Posterior cingulate gyrus (tissue), 11 donors: ENCODE results near the gene GOLGA7B.

Experiments
- DNase-seq, 10 donors: peaks; one replicate each; pipeline versions ENCODE4 v3.0.0 to v3.0.0-alpha.2; 2020 to 2021; ENCODE audit warnings: mixed read lengths in 3 of 10
- intact Hi-C: fragments of 100-400 bp; cut with DNase I; formaldehyde crosslinking; loops from one replicate; pipeline ENCODE4 v1.15.1; 2023

The GOLGA7B gene

GRCh38 chr10:97849687-97850402 is at the start of gene GOLGA7B:
GOLGA7B (plus strand) TSS chr10:97849843; CDS start chr10:97850304, 461 bp downstream.
- intact Hi-C loops, result no loop called here
- DNase-seq, result peak in 7 of 10 donors; percentile 36 to 94 (median 62)

GRCh38 chr10:97800474-97800873 is 49.2 kb upstream of the GOLGA7B start:
- DNase-seq, result peak in 3 of 10 donors; percentile 12 to 61 (median 21)
- intact Hi-C loops, result no loop called here

DNA sequence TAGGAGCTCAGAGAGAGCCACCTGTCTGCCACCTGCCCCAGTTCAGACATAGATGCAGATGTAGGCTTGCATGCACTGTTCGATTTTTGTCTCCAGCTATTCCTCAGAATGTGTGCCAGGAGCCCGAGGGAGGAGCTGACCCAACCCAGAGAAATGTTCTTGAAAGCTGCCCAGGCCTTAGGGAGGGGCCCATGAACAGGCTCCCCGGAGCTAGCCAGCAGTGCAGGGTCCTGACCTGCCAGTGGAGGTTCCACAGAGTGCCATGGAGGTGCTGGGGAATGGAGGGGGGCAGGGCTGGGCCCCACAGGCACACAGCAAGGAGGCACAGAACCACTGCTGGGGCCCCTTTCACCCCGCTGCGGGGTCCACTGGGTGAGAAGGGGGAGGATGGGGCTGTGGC is 48.2 kb upstream of the GOLGA7B start:
- intact Hi-C loops, result no loop called here
- DNase-seq, result peak in 2 of 10 donors; percentile 49 to 54

DNA sequence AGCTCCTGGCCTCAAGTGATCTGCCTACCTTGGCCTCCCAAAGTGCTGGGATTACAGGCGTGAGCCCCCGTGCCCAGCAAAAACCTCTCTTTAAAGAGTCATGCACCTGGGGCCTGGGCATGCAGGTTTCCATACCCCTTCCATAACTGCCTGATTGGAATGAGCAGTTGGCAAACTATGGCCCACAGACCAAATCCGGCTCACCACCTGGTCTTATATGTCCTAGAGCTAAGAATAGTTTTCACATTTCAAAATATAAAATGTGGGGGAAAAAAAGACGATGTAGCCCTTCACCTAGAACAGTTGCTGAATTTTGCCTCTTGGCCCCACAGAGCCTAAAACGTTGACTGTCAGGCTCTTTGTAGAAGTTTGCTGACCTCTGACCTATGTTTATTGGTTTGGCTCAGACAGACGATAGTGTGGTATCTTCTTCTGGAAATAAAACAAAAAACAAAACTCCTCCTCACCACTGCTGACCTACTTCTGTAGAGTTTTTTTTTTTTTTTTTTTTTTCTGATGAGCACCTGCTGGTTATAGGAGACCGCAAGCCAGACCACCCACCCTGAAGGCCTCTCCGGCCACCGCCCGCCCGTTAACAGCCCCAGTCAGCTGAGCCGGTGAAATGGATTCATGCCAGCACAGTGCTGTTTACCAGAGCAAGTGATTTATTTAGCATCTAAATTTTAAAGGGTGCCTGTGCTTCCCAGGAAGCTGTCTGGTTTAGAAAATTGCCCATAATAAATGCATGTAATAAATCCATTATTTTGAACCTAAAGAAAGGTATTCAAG is 44.4 kb upstream of the GOLGA7B start:
- peak in 2 of 10 donors; percentile 59 to 77 for DNase-seq
- intact Hi-C loops, result no loop called here

GRCh38 chr10:97805949-97806348 is 43.7 kb upstream of the GOLGA7B start:
- peak in 2 of 10 donors; percentile 37 to 56 for DNase-seq
- intact Hi-C loops, result no loop called here

GRCh38 chr10:97810446-97810845 is 39.2 kb upstream of the GOLGA7B start:
- DNase-seq, result no peak
- intact Hi-C loops, result no loop called here

DNA sequence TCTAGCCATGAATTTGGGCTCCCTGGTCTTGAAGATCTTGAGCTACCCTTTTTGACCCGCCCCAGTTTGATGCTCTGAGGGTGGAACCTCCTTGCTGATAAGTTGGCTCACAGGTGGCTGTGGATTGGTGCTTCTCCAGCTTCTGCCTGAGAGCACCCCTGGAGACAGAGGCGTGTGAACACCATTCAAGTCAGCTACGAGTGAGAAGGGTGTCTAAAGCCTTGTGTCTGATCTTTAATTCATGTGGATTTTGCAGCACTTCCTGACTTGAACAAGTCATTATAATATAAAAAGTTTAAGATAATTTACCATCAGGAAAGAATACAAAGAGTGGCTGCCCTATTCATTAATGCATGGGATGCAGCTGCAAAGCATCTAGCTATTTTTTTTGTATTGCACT is 37.7 kb upstream of the GOLGA7B start:
- intact Hi-C loops, result no loop called here
- DNase-seq, result no peak

DNA sequence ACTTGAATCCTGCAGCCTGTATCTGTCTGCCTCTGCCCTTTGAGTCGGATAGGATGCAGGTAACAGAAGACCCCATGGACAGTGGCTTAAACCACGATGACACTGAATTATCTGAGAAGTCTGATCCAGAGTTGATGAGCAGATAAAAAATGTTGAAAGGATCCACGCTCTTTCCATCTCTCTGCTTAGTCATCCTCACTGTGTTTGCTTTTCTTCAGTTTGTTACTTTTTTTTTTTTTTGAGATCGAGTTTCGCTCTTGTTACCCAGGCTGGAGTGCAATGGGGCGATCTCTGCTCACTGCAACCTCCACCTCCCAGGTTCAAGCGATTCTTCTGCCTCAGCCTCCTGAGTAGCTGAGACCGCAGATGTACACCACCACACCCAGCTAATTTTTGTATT is 36.9 kb upstream of the GOLGA7B start:
- no peak for DNase-seq
- intact Hi-C loops, result no loop called here

DNA sequence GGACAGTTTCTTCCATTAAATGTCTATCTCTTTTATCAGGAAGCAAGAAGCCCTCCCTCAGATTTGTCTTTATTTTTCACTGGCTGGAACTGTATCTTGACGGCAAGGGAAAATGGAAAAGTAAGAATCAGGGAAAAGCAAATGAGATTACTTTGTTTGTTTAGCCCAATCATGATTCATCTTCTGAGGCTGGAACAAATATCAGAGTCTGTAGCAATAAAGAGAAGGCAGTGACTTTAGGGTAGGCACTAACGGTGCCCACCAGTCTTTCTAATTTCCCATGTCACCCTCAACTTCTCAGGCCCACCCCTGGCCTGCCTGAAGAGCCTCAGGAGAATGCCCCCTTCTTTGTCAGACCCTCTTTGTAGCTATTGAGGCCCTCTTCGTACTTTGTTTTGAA is 36.3 kb upstream of the GOLGA7B start:
- DNase-seq, result no peak
- intact Hi-C loops, result no loop called here

DNA sequence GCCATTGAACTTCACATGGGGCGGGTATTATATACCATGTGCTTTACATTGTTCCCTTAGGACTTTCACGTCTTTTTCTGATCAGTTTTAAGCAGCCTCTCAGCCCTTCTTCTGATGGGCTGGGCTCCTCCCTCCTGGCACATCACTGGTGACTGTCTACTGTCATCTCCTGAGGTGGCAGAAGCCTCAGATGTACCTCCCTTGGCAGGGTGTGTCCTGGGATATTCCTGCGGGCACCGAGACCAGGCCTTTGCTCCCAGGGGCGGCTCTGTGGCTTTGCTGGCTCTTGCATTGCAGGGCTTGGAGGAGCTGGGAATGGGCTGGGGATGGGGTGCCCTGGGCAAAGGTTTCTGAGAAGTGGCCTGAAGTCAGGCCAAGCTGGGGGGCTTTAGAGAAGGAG is 34.6 kb upstream of the GOLGA7B start:
- DNase-seq, result peak in 1 of 10 donors; percentile 67
- intact Hi-C loops, result no loop called here

- peak in 1 of 10 donors; percentile 76 for DNase-seq
- intact Hi-C loops, result no loop called here
Observed at GRCh38 chr10:97816609-97817008, 33.0 kb upstream of the GOLGA7B start.

- no peak for DNase-seq
- intact Hi-C loops, result no loop called here
Observed at GRCh38 chr10:97818572-97818971, 31.1 kb upstream of the GOLGA7B start.

- no peak for DNase-seq
- intact Hi-C loops, result no loop called here
Observed at GRCh38 chr10:97820096-97820704, 29.4 kb upstream of the GOLGA7B start.

- intact Hi-C loops, result no loop called here
- DNase-seq, result peak in 5 of 10 donors; percentile 23 to 84 (median 45)
Observed at GRCh38 chr10:97821308-97822038, 28.2 kb upstream of the GOLGA7B start.

GRCh38 chr10:97822261-97822687 is 27.4 kb upstream of the GOLGA7B start:
- intact Hi-C loops, result no loop called here
- peak in 4 of 10 donors; percentile 22 to 88 (median 56) for DNase-seq

GRCh38 chr10:97823734-97824133 is 25.9 kb upstream of the GOLGA7B start:
- peak in 5 of 10 donors; percentile 17 to 88 (median 79) for DNase-seq
- intact Hi-C loops, result no loop called here

DNA sequence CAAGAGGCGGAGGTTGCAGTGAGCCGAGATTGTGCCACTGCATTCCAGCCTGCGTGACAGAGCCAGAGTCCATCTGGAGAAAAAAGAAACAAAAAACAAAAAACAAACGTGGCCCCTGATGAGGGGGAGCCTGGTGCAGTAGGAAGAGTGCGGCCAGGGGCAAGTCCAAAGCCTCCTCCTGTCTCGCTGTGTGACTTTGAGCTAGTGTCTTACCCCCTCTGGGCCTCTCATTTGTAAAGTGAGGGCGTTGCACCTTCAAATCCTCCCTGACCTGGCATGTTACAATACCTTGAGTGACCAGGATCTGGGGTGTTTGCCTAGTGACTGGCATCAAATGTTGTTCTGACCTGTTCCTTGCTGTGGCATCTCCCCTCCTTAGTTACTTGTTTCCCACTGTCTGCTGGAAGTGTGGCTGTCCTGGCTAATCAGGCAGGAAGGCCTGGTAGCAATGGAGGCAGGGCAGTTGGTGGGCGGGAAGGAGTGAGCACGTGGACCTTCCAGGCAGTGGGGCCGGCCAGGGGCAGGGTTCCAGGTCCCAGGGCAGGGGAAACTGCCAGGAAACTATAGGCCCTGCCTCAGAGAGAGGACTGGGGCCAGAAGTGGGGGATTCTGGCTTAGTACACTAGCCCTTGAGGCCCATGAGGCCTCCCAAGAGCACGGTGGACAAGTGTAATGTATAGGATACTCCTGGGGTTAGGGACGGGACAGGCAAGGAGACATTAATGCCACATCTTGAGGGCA is 24.5 kb upstream of the GOLGA7B start:
- intact Hi-C loops, result no loop called here
- DNase-seq, result peak in 2 of 10 donors; percentile 27 to 76

DNA sequence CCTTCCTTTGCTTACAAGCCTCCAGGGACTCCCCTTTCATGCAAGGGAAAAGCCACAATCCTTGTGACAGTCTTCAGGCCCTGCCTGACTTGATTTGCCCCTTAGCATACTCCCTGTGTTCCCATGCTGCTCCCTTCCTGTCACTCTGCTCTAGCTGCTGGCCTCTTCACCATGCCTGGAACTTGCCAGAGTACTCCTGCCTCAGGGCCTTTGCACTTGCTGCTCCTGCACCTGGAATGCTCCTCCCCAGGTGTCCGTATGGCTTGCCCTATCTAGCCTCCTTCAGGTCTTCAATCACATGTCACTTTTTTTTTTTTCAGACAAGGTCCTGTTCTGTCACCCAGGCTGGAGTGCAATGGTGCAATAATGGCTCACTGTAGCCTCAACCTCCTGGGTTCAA is 22.8 kb upstream of the GOLGA7B start:
- intact Hi-C loops, result no loop called here
- DNase-seq, result no peak

GRCh38 chr10:97827702-97828291 is 21.8 kb upstream of the GOLGA7B start:
- DNase-seq, result peak in 3 of 10 donors; percentile 12 to 73 (median 14)

More at GRCh38 chr10:97827702-97828291, 21.8 kb upstream of the GOLGA7B start:
- intact Hi-C loops, result no loop called here
